GM19455 (cell line): ENCODE results near the gene LRFN3.
A peak's percentile ranks its signal among the peaks of the same experiment; 100 is the strongest.
"Not testable (repeated sequence)": the region's sequence is repeated elsewhere in the genome, so short reads cannot be mapped to it uniquely, and the experiment has no call there.

ENCODE experiments used
- ATAC-seq: cut with Tn5 transposase; IDR thresholded peaks from one replicate; pipeline ENCODE4 v1.9.1; 2021; ENCODE audit not compliant: unreplicated experiment

LRFN3 gene

GRCh38 chr19:35905178-35905727, 30.9 kb upstream of the LRFN3 start:
- no peak for ATAC-seq

- ATAC-seq, result no peak
Observed at GRCh38 chr19:35907377-35907745, 28.8 kb upstream of the LRFN3 start.

GRCh38 chr19:35908010-35908441, 28.1 kb upstream of the LRFN3 start, which contains the start of gene TYROBP:
TSS of gene TYROBP (minus strand) at chr19:35908295. CDS start at chr19:35908228, 67 bp downstream.
- ATAC-seq, result no peak

DNA sequence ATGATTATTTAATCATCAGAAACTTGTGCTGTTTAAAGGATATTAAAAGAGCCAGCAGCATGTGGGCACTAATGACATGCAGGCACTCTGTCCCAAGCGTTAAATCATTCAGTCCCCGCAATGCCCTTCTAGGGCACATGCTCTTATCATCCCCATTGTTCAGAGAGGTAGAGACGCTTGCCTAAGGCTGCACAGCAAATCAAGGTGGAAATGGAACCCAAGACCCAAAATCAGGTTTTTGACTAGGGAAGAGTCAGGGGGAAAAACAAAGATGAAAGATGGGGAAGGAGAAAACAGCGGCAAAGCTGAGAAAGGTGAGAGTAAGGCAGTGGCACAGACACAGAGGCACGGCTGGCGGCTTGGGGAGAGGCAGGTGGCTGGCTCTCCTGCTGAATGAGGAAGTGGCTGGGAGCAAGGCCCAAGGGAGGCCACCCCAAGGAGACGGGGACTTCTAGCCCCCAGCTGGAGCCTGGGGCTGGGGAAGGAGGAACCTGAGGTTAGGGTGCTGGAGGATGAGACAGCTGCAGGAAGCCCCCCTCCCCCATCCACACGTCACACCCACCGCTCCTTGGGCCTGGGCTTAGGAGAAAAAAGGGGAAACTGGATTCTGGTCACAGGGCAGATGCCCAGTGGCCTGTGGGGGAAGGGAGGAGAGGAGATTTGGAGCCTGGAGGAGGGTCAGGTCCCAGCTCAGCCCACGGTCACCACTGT, 27.0 kb upstream of the LRFN3 start:
- ATAC-seq, result no peak

GRCh38 chr19:35909684-35910035, 26.5 kb upstream of the LRFN3 start:
- no peak for ATAC-seq

GRCh38 chr19:35910355-35910754, 25.8 kb upstream of the LRFN3 start:
- ATAC-seq, result not testable (repeated sequence)

DNA sequence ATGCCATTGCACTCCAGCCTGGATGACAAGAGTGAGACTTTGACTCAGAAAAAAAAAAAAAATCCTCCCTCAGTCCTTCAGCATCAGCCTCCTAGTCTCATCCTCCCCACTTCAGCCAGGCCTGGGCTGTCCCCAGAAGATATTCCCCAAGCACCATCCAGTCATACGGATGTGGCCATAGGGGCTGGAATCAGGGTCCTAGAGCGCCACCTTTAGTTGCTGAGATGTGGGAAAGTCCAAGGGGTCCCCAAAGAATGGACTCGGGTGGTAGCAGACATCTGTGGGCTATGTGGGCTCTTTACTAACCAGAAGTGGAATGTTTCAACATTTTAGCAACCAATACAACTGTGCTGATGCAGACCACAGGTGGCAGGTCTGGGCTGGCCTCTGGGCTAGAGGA, 25.0 kb upstream of the LRFN3 start:
- no peak for ATAC-seq

GRCh38 chr19:35911790-35912189, 24.4 kb upstream of the LRFN3 start:
- no peak for ATAC-seq

- ATAC-seq, result no peak
Observed at GRCh38 chr19:35913589-35913988, 22.6 kb upstream of the LRFN3 start.

DNA sequence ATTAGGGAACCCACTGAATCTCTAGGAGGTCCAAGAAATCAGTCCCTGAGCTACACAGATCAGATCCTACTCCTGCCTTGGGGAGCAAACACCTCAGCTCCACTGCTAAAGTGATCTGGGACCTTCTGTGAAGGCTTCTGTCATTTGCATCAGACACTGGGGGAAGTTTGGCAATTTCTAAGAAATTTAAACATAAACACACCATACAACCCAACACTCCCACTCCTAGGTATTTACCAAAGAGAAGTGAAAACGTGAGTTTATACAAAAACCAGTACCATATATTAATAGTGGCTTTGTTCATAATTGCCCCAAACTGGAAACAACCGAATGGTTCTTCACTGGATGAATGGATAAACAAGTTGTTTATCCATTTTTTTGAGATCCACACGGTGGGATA, 20.7 kb upstream of the LRFN3 start:
- no peak for ATAC-seq

DNA sequence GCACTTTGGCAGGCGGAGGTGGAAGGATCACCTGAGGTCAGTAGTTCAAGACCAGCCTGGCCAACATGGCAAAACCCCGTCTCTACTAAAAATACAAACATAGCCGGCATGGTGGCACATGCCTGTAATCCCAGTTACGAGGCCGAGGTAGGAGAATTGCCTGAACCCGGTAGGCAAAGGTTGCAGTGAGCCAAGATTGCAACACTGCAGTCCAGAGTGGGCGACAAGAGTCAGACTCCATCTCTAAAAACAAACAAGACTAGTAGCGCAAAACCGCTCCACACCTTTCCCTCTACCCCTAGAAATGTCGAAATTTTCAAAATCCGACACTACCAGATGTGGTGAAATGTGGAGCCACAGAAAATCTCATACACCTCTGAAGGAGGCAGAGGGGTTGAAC, 16.9 kb upstream of the LRFN3 start:
- no peak for ATAC-seq

DNA sequence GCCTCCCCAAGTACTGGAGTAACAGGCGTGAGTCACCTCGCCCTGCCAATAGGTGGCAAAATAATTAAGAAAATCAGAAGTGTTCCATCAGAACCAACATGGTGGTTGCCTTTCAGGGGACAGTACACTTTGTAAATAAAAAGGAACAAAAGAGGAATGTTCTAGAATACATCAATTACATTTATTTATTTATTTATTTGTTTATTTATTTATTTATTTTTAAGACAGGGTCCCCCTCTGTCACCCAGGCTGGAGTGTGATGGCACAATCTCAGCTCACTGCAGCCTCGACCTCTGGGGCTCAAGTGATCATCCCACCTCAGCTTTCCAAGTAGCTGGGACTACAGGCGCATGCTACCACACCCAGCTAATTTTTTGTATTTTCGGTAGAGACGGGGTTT, 15.2 kb upstream of the LRFN3 start:
- ATAC-seq, result no peak

DNA sequence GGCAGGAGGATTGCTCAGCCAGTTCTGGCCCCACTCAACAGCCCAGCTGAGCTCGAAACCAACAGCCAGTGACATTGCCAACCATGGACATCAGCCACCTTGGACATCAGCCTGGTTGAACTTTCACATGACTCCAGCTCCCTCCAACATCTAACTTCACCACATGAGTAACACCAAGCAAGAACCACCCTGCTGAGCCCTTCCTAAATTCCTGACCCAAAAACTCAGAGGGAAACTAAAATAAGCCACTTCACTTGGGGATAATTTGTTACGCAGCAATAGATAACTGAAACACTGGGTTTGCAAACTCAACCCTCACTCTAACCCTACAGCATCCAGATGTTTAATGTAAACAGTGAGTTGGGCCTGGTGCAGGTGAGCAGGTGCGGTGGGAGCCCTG, 10.7 kb upstream of the LRFN3 start:
- no peak for ATAC-seq

GRCh38 chr19:35928507-35928906, 7.7 kb upstream of the LRFN3 start:
- no peak for ATAC-seq

DNA sequence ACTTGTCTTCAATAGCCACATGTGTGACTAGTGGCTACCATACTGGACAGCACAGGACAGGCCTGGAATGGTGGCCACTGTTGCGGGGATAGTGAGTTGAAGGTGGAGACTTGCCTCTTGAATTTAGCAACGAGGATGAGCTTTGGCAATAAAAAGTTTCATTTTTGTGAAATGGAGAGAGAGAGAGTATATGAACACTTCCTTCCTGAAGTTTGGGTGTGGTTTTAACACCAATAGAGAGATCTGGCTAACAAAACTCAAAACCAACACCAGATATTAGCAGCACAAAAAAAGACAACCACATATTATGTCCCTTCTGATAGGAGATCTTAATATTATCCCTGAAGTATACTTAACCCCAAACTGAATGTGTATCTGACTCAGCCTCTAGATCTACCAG, 6.3 kb upstream of the LRFN3 start:
- no peak for ATAC-seq

DNA sequence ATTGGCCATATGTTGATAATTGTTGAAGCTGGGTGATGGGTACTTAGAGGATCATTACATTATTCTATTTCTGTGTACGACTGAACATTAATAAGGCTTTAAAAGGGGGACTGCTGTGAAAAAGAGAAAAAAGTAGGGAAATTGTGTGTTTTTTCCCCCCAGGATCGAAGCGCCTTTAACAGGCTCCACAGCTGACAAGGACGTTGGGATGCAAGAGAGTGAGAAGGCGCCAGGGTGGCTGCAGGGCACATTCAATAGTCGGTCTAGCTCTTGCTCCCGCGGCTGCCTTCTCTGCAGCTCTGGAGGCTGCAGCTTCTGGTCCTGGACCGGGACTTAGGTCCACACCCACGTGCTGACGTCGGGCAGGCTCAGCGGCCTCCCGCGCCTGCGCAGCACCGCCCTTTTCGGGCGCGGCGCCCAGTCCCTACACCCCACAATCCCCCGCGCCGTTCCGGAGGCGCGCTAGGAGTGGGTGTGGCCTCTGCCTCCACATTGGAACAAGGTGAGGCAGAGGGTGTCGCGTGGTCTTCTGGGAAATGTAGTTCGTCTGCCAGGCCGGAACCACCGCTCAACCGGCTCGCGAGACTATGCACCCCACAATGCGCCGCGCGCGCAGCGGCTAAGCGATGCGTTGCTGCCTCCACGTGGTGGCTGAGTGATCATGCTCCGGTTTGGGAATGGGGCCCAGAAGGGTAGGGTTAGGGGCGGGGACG, 4.9 kb upstream of the LRFN3 start:
- ATAC-seq, result peak; percentile 90

DNA sequence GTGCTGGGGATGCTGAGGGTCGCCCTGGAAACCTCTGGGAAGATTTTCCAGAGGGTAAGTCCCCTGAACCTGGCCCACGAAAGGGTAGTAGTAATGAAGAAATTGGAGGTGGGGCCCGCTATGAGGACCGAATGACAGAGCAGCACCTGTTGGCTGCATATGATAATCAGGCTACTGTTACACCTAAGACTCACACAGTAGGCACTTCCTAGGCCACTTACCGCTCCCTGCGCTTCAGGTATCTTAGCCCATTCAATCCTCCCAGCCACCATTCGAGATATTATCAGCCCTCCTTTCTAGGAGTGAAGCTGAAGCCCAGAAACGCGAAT, 4.3 kb upstream of the LRFN3 start:
- ATAC-seq, result no peak

GRCh38 chr19:35932291-35932936, 3.8 kb upstream of the LRFN3 start:
- ATAC-seq, result no peak

GRCh38 chr19:35936738-35937268, 629 bp downstream of the LRFN3 start:
- ATAC-seq, result no peak

DNA sequence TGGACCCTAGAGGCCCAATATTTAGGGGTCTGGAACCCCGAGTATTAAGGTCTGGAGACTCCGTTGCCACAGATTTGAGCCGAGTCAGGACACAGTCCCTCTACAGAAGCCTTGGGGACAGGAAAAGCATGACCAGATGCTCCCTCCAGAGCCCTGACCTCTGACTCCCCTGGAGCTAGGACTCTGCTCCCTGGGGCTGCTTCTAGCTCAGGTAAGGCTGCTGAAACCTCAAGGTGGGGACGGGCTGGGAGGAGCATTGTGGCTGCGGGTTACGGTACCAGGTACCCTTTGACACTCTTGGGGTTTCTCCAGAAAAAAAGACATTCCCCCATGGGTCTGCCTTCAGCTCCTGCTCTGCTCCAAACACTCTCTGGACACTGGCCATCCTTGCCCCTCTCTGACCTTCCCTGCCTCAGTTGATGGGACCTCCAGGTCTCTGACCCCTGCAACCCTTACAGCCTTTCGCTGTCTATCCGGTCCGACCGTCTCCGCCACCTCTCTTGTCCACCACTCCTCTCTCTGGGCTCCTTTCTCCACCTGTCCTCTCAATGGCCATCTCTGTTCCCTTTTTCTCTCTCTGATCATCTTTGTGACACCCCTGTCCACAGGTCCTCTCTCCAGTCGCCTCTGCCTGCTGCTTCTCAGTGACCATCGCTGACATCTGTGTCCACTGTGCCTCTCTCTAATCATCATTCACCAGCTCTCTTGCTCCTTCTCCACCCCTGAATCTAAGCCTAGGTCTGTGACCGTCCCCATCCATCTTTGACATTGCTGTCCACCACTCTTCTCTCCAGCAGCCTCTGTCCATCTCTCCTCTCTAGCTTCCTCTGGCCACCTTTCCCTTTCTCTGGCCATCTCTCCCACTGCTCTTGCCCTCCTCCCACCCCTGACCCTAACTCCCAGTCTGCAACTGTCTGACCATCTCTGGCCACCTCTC, 1.4 kb downstream of the LRFN3 start:
- ATAC-seq, result no peak
